Natural killer cell (primary cell): ENCODE measurements around the gene SPATA22. TPM values are rescaled to one million over a fixed set of nuclear protein-coding genes. Genes with fewer than 3 reads are reported as not detected.
"Not testable (repeated sequence)": the region's sequence is repeated elsewhere in the genome, so short reads cannot be mapped to it uniquely, and the experiment has no call there.

Source experiments
- ATAC-seq, 3 donors: fragments of 150-1000 bp in 2 of 3; fragments of 200-7000 bp in 1 of 3; cut with Tn5 transposase; 1 replicate in 1 of 3; 2 replicates in 2 of 3; pipeline ENCODE4 v1.10.0; 2021; ENCODE audit warnings: mild to moderate bottlenecking in 2 of 3, moderate library complexity in 2 of 3
- DNase-seq, 2 donors: peaks; one replicate each; pipeline versions ENCODE4 v3.0.0 to v3.0.0-alpha.2; 2013 to 2021; ENCODE audit warnings: mixed read lengths in 1 of 2
- H3K27ac ChIP-seq: one replicate; pipeline ENCODE4 v1.5.1; 2013; ENCODE audit warnings: mild to moderate bottlenecking, low read length
- H3K27me3 ChIP-seq: one replicate; pipeline ENCODE4 v1.6.1; 2013; ENCODE audit warnings: low read length; ENCODE audit not compliant: control insufficient read depth, insufficient read depth
- H3K36me3 ChIP-seq: one replicate; pipeline ENCODE4 v1.6.1; 2013; ENCODE audit warnings: low read length; ENCODE audit not compliant: control insufficient read depth, insufficient read depth
- H3K4me1 ChIP-seq: one replicate; pipeline ENCODE4 v1.6.1; 2013; ENCODE audit warnings: low read length; ENCODE audit not compliant: control insufficient read depth, insufficient read depth
- H3K4me3 ChIP-seq: one replicate; pipeline ENCODE4 v1.5.1; 2013; ENCODE audit warnings: low read length
- H3K9me3 ChIP-seq: one replicate; pipeline ENCODE4 v1.6.1; 2013; ENCODE audit warnings: low read length; ENCODE audit not compliant: control insufficient read depth, insufficient read depth
- H3K27ac Mint-ChIP-seq, 2 donors: one replicate each; pipeline ENCODE4 v1.8.0; 2022; ENCODE audit warnings: mild to moderate bottlenecking in 2 of 2, mixed read lengths in 2 of 2, moderate library complexity in 1 of 2
- H3K27me3 Mint-ChIP-seq, 2 donors: one replicate each; pipeline ENCODE4 v1.8.0; 2022; ENCODE audit warnings: low read depth in 2 of 2, mixed read lengths in 2 of 2
- H3K36me3 Mint-ChIP-seq: one replicate; pipeline ENCODE4 v1.8.0; 2022; ENCODE audit warnings: mixed read lengths
- H3K4me1 Mint-ChIP-seq, 2 donors: one replicate each; pipeline ENCODE4 v1.8.0; 2022; ENCODE audit warnings: mixed read lengths in 2 of 2
- H3K4me3 Mint-ChIP-seq: one replicate; pipeline ENCODE4 v1.8.0; 2022; ENCODE audit warnings: mild to moderate bottlenecking, moderate library complexity, mixed read lengths
- H3K9me3 Mint-ChIP-seq, 2 donors: one replicate each; pipeline ENCODE4 v1.8.0; 2022; ENCODE audit warnings: mixed read lengths in 2 of 2
- WGBS: methylation state at CpG from one replicate; pipeline ENCODE4 v1.1.7; 2013; ENCODE audit warnings: missing lambda C conversion rate; ENCODE audit not compliant: insufficient coverage; 5-methylcytosine and 5-hydroxymethylcytosine counted together
- intact Hi-C: fragments of 100-400 bp; cut with micrococcal nuclease; formaldehyde crosslinking; loops from one replicate; pipeline ENCODE4 v1.14.2; 2022
- total RNA-seq, 4 donors: library from RNA; stranded (reverse); fragments of 120-200 nt in 1 of 4; gene quantifications; one replicate each; pipeline versions ENCODE4 v1.2.3 to v1.2.4, GENCODE V29; 2013 to 2022
- TF ChIP-seq, protein P1 (sequence below): fragments of 200-600 bp; IDR thresholded peaks from one replicate; pipeline ENCODE4 v1.8.0; 2022; ENCODE audit warnings: antibody characterized with exemption

The SPATA22 gene
- total RNA-seq, 3 donors from 2014 or later (not counting 1 experiment from before 2014, with no cell fraction given), result 1.3 TPM; not detected in 2

DNA sequence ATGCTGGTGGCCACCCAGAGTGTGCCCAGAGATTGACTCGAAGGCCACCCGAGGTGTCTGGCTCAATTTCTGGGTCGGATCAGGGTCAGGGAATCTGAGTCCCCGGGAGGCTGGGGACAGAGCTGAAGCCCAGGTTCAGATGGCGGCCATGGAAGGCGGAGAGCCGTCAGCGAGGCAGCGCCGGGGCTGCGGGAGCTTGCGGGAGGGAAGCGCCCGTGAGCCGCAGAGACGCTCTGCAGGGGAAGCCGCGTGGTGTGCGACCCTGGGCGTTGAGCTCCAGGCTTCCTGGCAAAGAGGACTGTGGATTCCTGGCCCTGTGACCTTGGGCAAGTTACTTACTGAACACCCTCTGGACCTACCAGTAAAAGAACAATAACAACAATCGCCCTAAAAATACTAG, 518 bp upstream of the SPATA22 start:
- WGBS, result 93% methylated on average over 21 of the region's 21 CpGs
- H3K9me3 ChIP-seq, result no peaks in the 10 kb centered on the region
- no peaks in the 10 kb centered on the region for H3K9me3 Mint-ChIP-seq
- H3K27me3 ChIP-seq, result no peaks in the 10 kb centered on the region
- TF ChIP-seq, protein P1, sequence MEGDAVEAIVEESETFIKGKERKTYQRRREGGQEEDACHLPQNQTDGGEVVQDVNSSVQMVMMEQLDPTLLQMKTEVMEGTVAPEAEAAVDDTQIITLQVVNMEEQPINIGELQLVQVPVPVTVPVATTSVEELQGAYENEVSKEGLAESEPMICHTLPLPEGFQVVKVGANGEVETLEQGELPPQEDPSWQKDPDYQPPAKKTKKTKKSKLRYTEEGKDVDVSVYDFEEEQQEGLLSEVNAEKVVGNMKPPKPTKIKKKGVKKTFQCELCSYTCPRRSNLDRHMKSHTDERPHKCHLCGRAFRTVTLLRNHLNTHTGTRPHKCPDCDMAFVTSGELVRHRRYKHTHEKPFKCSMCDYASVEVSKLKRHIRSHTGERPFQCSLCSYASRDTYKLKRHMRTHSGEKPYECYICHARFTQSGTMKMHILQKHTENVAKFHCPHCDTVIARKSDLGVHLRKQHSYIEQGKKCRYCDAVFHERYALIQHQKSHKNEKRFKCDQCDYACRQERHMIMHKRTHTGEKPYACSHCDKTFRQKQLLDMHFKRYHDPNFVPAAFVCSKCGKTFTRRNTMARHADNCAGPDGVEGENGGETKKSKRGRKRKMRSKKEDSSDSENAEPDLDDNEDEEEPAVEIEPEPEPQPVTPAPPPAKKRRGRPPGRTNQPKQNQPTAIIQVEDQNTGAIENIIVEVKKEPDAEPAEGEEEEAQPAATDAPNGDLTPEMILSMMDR, result no peak
- H3K36me3 ChIP-seq, result no peaks in the 10 kb centered on the region
- H3K4me1 ChIP-seq, result no peaks in the 10 kb centered on the region
- no peak overlapping the region for H3K27ac Mint-ChIP-seq
- H3K27me3 Mint-ChIP-seq, result peaks cover 0 to 6% of the 10 kb centered on the region in 2 donors
- H3K27ac ChIP-seq, result no peak overlapping the region
- no peak overlapping the region for H3K4me3 ChIP-seq
- no peak for DNase-seq
- no peak for ATAC-seq
- intact Hi-C loops, result no loop called here
- H3K36me3 Mint-ChIP-seq, result no peaks in the 10 kb centered on the region
- H3K4me1 Mint-ChIP-seq, result peaks cover 5 to 7% of the 10 kb centered on the region in 2 donors
- no peak overlapping the region for H3K4me3 Mint-ChIP-seq

DNA sequence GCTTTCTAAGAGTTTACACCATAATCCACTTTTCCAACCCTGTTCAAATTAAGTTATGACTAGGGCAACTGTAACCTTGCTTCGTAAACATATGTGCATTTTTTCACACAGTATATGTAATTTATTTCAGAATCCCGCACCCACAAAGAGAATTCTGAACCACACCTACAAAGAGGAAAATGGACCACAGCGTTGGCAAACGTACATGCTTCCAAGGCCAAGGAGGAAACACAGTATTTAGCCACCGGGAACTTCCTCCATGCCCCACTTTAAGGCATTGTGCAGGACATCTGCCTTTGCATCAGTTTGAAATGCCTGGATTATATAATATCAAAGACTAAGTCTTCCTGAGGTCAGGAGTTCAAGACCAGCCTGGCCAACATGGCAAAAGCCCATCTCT, 2.1 kb downstream of the SPATA22 start:
- Histone ChIP-seq H3K9me3 (no peaks in the 10 kb centered on the region), H3K27me3 (no peaks in the 10 kb centered on the region), H3K36me3 (no peaks in the 10 kb centered on the region), H3K27ac (no peak overlapping the region), H3K4me1 (no peaks in the 10 kb centered on the region), H3K4me3 (no peak overlapping the region)
- Mint-ChIP-seq H3K36me3 (no peaks in the 10 kb centered on the region), H3K27me3 (peaks cover 0 to 6% of the 10 kb centered on the region in 2 donors), H3K4me3 (no peak overlapping the region), H3K9me3 (no peaks in the 10 kb centered on the region), H3K27ac (no peak overlapping the region), H3K4me1 (no peaks in the 10 kb centered on the region)
- no peak for ATAC-seq
- TF ChIP-seq, protein P1, result no peak
- no peak for DNase-seq
- intact Hi-C loops, result no loop called here
- WGBS, result 82% methylated on average over 5 of the region's 5 CpGs

DNA sequence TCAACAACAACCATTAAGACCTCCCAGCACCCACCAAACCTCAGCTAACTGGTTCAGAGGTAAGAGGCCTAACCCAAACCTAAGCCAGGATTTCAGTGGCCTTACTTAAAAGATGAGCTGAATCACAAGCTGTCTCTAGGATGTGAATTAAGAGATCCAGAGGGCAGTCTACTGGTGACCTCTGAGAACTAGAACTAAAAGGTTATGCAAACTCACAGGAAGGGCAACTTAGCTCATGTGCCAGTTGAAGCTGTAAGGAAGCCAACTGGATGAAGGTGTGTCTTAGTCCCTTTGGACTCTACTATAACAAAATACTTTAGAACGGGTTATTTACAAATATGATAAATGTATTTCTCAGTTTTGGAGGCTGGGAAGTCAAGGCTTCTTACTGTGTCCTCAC, 5.3 kb downstream of the SPATA22 start:
- H3K27me3 ChIP-seq, ATAC-seq, H3K9me3 Mint-ChIP-seq, DNase-seq, H3K9me3 ChIP-seq, H3K4me1 ChIP-seq, H3K4me1 Mint-ChIP-seq, H3K27ac ChIP-seq, H3K27me3 Mint-ChIP-seq, H3K4me3 ChIP-seq, H3K4me3 Mint-ChIP-seq, intact Hi-C loops, H3K36me3 Mint-ChIP-seq, H3K36me3 ChIP-seq, H3K27ac Mint-ChIP-seq: not testable (repeated sequence)
- WGBS, result no CpG with 5 or more reads among the region's 1 CpG

DNA sequence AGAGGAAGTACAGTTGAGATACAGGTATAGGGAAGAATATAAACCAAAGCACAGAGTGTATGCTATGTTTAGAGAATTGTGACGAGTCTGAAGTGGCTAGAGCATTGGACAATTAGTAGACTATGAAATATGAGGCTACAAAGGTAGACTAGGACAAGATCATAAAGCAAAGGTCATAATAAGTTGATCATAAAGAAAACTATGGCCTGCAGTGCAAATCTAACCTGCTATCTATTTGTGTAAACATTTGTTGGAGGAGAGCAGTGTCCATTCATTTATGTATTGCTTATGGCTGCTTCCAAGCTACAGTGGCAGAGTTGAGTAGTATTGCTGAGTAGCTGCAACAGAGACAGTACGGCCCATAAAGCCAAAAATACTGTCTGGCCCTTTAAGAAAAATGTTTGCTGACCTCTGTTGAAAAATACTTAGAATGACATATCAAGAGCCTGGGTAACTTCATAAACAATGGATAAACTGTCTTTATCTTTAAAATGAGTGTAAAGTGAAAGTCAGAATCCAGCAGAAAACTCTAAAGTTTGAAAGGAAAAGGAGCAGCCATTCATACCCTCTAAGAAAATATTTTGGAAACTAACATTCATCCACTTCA, 23.5 kb downstream of the SPATA22 start:
- no peaks in the 10 kb centered on the region for H3K36me3 ChIP-seq
- no peaks in the 10 kb centered on the region for H3K9me3 ChIP-seq
- Mint-ChIP-seq H3K4me3 (no peak overlapping the region), H3K27me3 (peaks cover 8 to 23% of the 10 kb centered on the region in 2 donors), H3K27ac (no peak overlapping the region), H3K36me3 (no peaks in the 10 kb centered on the region), H3K9me3 (no peaks in the 10 kb centered on the region), H3K4me1 (peaks cover 0 to 7% of the 10 kb centered on the region in 2 donors)
- 62% methylated on average over 2 of the region's 2 CpGs for WGBS
- no peak overlapping the region for H3K4me3 ChIP-seq
- no peak overlapping the region for H3K27ac ChIP-seq
- ATAC-seq, result no peak
- H3K27me3 ChIP-seq, result peaks cover 8% of the 10 kb centered on the region
- DNase-seq, result no peak
- intact Hi-C loops, result no loop called here
- TF ChIP-seq, protein P1, result no peak
- H3K4me1 ChIP-seq, result no peaks in the 10 kb centered on the region
